ENCODE measurements around the gene PIK3R1.

The PIK3R1 gene

DNA sequence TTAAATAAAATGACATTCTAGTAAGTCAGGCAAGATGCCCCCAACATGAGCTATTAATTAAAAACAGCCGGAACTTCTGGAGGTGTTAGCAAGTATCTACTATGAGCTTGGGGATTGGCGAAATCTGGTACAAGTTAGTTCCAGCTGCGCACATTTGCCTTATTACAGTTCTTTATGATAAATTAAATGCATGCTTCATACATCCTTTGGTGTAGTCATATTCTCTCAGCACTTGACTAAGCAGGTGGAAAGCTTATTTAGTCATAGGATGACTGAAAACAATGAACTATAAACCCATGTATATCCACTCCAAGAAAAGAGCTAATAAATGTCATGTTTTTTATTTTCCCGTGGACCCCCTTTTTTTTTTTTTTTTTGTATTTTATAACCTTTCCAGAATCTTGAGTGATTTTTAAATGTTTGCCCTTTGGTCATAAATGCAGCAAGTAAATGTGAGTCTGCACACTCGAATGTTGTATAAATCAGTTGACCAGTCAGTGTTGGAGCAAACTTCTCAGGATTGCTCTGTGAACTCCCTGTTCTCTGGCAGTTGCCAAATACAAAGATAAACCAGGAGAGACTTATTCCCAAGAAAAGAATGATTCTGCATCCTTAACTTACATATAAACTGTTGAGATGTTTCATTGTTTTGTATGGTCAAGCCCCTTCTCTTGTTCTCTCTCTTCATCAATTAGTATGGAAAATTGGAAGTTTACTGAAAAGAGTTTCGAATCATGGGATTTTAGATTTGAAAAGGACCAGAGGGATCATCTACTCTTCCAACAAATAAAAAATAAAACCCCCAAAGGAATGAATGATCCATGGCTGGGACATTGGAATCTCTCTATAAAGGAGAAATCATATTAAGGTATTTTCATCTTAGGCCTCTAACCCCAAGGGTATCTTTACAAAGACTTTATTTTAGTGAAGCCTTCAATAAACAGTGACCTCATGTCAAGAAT is 38.3 kb downstream of the PIK3R1 start:
- no peak for DNase-seq

DNA sequence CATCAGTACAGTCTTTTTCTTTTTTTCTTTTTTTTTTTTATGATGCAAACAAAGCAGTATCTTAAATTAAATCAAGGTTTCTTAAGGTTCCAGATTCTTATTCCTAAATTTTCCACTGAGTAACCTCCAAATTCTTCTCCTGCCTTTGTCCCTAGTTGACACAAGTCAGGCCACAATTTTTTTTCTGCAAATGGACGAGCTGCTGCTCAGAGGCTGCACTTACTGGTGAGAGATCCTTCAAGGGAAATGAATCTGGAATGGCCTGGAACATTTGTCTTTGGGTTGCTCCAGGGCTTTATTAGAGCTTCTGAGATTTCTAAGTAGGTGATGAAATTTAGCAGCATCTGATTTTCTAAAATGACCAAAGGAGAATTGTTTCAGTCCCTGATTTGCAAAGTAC is 39.3 kb downstream of the PIK3R1 start:
- no peak for DNase-seq

DNA sequence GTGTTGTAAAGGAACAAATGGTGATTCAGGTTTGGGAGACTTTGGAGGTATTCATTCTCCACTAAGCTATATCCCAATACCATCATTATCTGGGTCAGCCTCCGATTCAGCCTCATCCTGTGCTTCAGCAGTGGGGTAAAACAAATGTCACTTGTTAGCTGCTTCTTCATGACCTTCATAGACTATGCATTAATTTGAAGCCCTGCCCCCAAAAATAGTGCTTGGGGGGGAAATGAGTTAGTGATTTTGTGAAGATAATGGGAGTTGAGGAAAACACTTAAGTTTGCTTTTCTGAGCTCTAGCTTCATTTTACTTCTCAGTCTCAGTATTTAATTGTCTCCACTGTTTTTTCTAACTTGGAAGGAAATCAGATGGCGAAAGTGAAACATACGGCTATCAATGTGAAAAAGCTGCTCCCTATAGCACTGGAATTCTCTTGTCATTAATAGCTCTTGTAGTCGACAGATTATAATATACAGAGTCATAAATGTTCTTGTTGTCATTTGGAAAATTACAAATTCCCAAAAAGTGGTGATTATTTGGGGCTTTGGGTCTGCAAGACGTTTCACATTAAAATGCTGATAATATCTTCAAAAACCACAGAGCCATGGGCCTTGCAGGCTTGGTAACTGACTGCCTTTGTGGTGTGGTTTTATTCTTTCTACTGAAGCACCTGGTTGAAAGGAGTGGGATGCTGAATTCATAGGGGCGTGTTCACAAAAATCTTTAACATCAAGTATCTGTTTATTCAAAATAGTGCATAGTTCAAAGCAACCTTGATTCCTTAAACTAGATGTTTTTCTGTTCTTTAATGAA is 40.0 kb downstream of the PIK3R1 start:
- no peak for DNase-seq

DNA sequence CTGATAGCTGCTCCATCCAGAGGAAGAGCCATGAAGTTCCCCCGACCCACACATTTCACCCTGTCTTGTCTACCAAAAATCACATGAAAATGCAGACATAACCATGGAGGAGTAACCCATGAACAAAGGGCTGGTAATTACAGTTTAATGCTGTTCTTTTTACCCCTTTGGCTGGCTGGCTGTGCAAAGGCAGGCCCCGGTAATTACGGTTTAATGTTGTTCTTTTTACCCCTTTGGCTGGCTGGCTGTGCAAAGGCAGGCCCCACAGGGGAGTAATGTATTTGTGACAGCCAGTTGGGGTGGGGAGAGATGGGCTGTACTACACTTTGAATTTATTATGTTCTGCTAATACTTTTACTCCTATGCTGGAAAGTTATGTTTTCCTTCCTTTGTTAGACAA is 41.7 kb downstream of the PIK3R1 start:
- no peak for DNase-seq

DNA sequence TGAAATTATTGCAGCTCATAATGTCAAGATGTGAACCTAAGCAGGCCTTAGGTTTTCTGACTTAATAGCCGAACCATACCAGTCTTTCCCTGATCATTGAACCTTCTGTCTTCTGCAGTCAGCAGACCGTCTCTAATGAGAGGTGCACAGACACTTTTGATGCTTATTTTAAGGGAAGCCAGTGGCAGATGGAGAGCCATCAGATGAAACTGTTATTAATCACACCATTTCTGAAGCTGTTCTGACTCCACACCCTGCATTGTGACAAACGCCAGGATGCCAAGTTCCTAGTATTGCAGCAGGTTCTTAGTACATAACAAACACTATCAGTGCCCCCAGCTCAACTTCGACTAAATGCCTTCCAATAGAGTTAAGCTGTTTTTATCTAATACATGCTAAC is 43.0 kb downstream of the PIK3R1 start:
- DNase-seq = no peak

DNA sequence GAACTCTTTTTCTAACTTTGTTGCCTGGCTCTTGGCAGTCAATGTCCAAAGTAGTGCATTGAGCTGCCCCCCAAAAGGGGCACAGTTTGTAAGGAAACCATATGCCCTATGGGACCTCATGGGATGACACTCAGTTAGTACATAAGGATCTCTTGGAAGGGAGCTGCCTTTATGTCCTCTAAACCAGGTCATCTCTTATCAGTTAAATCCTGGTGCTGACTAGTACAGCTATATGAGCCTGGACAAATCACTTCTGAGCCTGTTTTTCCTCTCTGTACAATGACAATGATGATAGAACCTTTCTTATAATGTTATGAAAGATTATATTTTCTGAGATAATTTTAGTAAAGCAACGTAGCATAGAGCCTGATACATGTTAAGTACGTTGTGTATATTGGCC is 44.1 kb downstream of the PIK3R1 start:
- DNase-seq = no peak

DNA sequence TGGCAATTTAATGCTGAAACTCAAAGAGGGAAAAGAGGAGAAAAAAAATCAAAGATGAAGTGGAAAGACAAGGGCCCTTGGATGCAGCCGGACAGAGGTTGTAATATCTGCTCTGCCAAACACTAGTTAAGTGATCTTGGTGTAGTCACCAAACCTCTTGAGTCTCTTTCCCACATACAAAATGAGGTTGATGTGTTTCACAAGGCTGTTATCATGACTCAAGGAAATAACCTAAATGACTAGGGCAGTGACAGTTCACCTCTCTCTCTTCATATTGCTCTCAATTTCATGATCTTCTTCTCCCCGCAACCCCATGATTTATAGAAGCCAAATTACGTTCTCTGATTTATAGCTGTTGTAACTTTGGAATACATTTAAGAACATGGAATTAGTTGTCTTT is 44.9 kb downstream of the PIK3R1 start:
- DNase-seq = no peak

DNA sequence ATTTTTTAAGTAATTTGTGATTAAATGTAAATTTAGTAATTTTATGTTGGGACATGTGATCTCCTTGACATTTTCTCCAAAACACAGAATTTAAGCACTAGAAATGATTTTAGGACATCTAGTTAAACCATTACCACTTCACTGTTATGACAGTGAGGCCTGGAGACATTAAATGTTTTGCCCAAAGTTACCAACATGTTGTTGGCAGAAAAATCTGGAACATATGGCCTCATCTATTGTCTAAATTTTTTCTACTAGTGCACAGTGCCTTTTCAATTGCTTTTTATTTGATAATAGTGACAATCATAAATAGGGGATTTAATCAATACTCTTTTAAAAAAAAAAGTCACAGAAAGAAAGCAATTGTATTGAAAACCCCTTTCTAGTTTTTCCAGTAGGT is 45.6 kb downstream of the PIK3R1 start:
- no peak for DNase-seq

DNA sequence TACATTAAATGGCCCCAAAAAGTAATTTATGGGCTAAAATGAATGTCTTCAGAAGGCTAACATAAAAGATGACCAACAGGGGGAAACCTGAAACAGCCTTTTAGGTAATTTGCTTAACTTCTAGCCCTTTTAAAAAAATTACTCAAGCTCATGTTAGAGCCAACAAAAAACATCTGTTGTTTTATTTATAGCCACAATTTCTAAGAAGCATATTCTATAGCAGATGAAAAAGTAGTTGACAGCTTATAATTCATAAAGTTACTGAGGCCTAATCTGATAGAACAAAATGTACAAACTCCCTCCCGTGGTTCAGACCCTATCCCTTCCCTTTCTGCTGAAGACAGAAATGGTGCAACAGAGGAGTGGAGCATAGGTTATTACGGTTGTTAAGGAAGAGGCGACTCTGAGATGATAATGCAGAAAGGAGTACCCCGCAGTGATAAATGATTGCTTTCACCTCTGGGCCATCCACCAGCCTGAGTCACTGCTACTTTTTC is 46.1 kb downstream of the PIK3R1 start:
- DNase-seq = no peak

DNA sequence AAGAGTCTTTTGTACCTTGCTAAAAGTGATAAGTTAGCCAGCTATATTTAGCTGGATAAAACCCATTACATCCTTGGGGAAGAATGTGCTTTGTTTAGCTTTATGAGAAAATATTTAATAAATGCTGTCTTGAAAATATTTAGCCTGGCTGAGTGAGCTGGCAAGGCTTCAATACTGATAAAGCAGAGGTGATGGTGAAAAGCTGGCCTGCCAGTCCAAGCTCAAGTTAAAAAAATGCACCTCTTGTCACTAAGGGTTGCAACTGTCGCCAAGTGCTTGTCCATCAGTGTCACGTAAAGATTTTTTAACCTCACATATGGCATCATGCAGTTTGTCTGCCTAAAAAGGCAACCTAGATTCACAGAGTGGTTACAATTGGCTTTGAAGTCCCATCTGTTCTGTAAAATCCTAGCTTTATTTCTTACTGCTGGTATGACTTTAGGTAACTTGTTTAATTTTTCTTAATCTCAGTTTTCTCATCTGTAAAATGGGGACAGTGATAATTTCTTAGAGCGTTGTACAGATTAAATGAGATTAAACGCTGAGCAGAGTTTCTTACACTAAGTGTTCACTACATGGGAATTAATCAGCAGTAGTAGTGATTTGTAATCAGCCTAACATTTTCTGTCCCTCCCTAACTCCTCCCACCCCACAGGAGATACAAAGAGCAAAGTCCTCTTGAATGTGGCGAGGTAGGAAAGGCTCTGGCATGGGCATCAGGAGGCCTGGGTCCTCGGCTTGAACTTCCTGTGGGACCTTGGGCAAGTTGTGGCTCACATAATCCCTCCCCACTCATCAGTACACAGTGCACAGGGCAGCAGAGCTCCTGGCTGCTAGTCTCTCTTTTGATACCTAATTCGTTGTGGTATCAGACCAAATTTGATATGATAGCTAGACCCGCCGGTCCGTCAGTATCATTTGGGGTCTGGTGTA is 48.7 kb downstream of the PIK3R1 start:
- no peak for DNase-seq

DNA sequence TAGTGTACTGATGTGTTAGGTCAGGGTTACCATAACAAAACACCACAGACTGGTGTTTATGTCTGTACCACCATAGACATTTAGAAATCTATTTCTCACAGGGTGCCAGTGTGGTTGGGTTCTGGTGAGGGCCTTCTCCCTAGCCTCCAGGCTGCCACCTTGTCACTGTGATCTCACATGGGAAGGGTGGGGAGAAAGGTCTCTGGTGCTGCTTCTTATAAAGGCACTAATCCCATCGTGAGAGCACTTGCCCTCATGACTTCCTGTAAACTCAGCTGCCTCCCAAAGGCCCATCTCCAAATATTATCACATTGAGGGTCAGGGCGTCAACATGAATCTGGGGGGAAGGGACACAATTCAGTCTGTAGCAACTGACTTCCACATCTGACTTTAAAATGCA is 49.8 kb downstream of the PIK3R1 start:
- DNase-seq = no peak

DNA sequence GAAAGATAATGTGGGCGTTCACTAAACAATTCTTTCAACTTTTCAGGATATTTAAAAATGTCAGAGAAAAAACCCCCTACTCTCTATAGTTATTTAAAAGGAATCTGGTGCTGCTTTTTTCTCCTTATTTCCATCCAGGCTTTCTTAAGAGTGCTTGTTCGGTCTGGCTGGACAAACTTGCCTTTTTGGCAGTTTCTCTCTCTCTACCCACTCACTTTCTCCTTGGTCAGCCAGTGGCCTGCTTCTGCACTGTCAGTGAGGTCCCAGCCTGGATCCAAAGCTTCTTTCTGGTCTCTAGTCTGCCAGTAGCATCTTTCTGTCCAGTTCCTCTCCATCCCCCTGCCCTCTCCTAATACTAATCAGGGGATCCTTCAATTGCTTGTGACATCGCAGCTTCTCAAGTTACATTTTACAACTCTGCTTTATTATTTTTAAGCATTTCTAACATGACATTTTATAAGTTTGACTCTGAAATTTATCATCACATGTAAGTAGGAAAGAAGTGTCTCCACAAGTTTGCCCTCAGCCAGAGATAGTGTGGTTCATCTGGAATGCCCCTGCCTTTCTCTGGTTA is 50.4 kb downstream of the PIK3R1 start:
- DNase-seq = no peak

DNA sequence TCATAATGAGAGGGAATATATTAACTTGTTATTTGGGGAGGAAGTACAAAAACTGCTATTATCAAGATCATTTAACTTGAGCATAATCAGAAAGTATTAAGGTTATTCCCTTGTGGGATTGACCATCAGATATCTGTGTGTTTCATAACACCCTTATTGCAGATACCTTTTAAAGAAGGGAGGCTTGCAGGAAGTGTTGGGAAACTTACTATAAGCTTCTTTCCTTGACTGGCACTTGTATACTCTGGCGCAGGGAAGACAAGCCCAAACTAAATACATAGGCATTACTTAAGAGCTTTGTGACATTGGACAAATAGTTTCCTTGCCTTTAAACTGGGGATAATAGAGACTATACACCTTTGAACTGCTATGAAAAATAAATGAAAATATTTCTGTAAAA is 50.9 kb downstream of the PIK3R1 start:
- no peak for DNase-seq

DNA sequence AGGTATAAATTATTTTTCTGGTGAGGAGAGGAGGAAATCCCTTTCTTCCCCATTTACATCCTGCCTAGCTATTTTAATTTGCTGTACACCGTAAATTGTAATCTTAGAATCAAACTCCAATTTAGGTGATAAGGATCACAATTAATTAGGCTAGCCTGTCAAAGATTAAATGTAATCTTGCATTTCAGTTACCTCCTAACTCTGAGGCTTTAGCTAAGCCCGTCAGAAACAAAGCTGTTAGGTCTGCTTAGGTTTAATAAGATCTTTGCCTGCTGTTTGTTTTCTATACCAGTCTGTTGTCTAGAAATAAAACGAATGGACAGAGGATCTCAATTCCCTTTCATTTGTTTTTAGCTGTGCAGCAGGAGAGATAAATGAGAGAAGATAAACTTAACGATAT is 51.5 kb downstream of the PIK3R1 start:
- DNase-seq = no peak

DNA sequence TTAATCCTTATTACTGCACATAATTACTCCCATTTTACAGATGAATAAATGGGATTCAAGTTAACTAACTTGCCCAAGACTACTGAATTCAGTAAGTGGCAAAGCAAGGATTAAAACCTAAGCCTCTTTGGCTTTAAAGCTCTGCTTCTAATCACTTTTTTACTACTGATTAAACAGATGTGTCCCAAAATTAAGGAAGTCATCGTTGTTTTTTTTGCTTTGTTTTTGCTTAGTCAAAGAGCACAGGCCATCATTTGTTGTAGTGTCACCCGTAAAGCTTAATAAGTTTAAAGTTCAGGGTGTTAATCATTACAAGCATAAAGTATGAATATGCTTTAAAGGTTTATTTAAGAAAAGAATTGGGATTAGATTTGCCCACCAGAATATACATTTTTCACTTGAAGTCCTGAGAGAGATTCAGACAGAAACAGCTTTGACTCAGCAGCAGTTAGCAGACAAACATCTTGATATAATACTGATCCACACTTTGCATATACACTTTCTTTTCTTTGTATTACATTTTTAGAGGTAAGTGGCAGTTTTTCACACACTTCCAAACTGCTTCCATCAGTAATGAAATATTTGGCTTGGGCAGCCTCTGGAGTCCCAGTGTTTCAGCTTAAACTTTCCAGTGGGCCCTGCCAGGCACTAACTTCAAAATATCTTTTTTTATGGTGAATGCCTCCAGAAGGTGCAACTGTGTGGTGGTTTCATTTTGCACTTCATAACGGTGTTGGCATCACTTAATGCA is 52.7 kb downstream of the PIK3R1 start:
- DNase-seq = no peak

DNA sequence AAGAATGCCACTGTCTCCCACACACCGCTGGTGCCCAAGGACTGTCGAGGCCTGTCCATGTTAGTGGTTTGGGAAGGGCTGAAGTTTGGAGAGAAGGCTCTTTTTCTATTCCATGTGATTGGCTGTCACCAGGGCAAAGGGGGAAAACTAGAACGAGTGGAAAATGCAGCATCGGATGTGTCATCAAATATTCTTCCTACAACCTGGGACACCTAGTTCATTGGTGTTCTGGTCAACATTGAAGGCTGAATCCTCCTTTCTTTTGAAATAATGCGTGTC is 53.2 kb downstream of the PIK3R1 start:
- no peak for DNase-seq

DNA sequence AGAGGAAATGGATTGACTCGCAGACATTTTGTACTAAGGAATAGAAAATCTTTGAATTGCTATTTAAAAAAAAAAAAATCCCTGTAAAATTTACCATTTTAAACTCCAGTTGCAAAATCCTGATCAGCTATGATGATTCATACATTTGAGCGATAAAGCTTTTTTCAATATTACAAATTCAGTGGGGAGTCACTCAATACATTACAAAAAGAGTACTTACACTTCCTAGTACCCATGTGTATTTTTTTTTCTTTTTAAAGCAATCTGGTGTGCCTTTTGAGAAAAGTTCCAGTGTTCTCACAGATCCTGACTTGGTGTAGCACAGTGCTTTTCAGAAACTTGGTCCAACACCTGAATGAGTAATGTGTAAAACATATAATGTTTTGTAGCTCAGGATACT is 54.3 kb downstream of the PIK3R1 start:
- DNase-seq = no peak

DNA sequence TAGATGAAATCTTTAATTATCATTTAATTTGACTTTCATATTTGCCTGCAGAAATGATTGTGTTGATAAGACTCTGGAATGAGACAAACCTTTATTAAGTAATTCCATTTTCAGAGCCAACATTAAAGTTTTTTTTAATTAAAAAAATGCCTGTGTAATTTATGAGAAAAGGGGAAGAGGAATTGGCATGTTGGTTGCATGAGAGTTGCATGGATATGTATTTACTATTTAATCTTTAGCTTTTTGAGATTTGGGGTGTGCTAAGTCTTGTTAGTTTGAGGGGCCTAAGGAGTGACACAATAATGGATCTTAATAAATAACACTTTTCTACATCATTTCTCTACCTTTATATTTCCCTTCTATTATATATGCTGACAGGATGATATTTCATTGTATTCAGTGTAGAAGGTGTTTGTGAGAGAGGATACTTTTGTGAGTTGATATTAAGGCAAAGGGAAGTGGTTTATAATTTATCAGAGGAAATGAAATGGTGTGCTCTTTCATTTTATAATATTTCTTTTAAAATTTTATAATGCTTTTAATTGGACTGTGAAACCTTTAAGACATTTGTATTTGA is 54.9 kb downstream of the PIK3R1 start:
- no peak for DNase-seq

DNA sequence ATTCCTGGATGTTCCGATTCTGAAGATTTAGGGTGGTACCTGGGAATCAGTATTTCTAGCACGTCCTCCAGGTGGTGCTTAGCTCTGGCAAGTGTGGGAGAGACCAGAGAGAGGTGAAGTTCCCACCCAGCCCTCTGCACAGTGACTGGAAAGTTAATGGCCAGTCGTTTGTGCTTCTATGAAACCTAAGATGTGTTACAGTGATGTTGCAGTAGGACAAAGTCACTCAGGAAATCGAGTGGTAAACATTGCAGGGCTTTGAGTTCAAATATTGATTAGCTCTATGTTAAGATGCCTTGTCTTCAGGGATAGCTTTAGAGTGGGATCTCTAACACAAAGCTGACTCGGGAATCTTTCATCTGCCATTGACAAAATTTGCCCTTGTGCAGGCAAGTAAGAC is 55.6 kb downstream of the PIK3R1 start:
- DNase-seq = no peak

DNA sequence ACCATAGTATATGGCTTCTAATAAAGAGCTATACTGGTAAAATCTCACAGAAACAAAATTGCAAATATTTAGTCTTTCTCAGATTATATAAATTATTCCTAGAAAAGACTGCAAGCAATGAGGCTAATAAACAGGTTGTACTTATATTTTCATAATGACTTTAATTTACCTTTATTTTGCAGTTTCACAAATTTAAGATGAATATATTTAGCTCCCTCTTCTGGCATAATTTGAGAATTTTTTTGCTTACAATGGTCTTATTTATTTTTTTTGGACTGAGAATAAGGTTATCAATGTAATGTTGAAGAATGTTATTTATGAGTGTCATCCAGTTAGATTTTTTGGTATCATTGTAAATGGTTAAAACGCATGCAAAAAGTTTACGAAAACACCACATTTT is 56.7 kb downstream of the PIK3R1 start:
- DNase-seq = no peak

DNA sequence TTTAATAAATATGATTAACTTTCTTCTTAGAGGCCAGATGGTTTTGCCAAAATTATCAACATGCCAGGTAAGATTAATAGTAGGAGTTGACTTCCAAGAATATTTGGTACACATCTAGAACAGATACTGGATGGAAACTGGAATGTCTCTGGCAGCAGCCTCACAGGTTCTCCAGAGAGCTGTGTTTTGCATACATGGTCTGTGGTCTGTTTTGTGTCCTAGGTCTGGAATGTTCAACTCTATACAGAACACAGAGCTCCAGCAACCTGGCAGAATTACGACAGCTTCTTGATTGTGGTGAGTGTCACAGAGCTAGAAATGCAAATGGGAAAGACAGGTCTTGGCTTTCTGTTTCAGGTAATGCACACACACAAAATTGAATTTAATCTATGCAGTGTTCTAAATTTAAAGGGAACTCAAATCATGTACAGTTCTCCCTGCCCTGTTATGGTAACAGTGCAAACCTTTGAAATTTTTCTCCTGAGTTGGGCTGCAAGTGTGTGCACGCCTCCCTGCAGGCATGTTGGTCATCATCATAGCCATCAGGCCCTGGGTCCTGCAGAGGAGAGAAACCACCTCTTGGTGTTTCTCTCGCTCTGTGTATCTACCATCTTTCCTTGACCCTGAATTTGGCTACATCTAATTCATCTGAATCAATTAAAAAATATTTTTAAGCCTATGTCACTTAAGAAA is 58.3 kb downstream of the PIK3R1 start:
- DNase-seq = no peak
